Activated CD4-positive, CD25-positive, alpha-beta regulatory T cell treated with anti-CD3 and anti-CD28 coated beads, Interleukin-2, amount 50 U/mL, for 24 hours (primary cell): Measurements from ENCODE around the gene RCC1.
A peak's percentile ranks its signal among the peaks of the same experiment; 100 is the strongest.
"Not testable (repeated sequence)": the region's sequence is repeated elsewhere in the genome, so short reads cannot be mapped to it uniquely, and the experiment has no call there.

Source experiments
- ATAC-seq, 2 donors: fragments of 150-1000 bp; cut with Tn5 transposase; one replicate each; pipeline ENCODE4 v1.10.0; 2021; ENCODE audit warnings: mild to moderate bottlenecking in 1 of 2, moderate library complexity in 1 of 2

The RCC1 gene

GRCh38 chr1:28512058-28512611 is 6.3 kb downstream of the RCC1 start:
- ATAC-seq, result no peak

- ATAC-seq, result not testable (repeated sequence)
Observed at GRCh38 chr1:28514445-28514933, 8.6 kb downstream of the RCC1 start.

GRCh38 chr1:28516518-28516956 is 10.7 kb downstream of the RCC1 start:
- ATAC-seq, result no peak

GRCh38 chr1:28517649-28517999 is 11.8 kb downstream of the RCC1 start:
- peak; percentile 0 for ATAC-seq

- peak; percentile 58 to 62 for ATAC-seq
Observed at GRCh38 chr1:28518000-28518744, 12.3 kb downstream of the RCC1 start.

- ATAC-seq, result peak; percentile 56 to 62
Observed at GRCh38 chr1:28518745-28519341, 13.0 kb downstream of the RCC1 start.

- ATAC-seq, result no peak
Observed at GRCh38 chr1:28519946-28520725, 14.3 kb downstream of the RCC1 start.

- ATAC-seq, result not testable (repeated sequence)
Observed at GRCh38 chr1:28520796-28521195, 15.0 kb downstream of the RCC1 start.

- no peak for ATAC-seq
Observed at GRCh38 chr1:28521502-28522164, 15.8 kb downstream of the RCC1 start.

GRCh38 chr1:28522537-28522936 is 16.7 kb downstream of the RCC1 start:
- ATAC-seq, result not testable (repeated sequence)

- ATAC-seq, result not testable (repeated sequence)
Observed at GRCh38 chr1:28525002-28525642, 19.3 kb downstream of the RCC1 start.

- ATAC-seq, result no peak
Observed at GRCh38 chr1:28526886-28527285, 21.0 kb downstream of the RCC1 start.

- no peak for ATAC-seq
Observed at GRCh38 chr1:28530456-28530855, 24.6 kb downstream of the RCC1 start.

GRCh38 chr1:28534671-28535070 is 28.8 kb downstream of the RCC1 start:
- no peak for ATAC-seq

- ATAC-seq, result no peak
Observed at GRCh38 chr1:28535180-28535579, 29.3 kb downstream of the RCC1 start.

GRCh38 chr1:28537457-28538199 is 31.8 kb downstream of the RCC1 start:
- no peak for ATAC-seq

GRCh38 chr1:28538286-28538685 is 32.4 kb downstream of the RCC1 start:
- ATAC-seq, result no peak

- no peak for ATAC-seq
Observed at GRCh38 chr1:28540651-28541050, 34.8 kb downstream of the RCC1 start.

- not testable (repeated sequence) for ATAC-seq
Observed at GRCh38 chr1:28541414-28542015, 35.7 kb downstream of the RCC1 start.

GRCh38 chr1:28545246-28545628 is 39.4 kb downstream of the RCC1 start:
- no peak for ATAC-seq

GRCh38 chr1:28548318-28548717 is 42.5 kb downstream of the RCC1 start:
- ATAC-seq, result no peak
